ENCODE results near the gene USP47. TPM values are rescaled to one million over a fixed set of nuclear protein-coding genes. Genes with fewer than 3 reads are reported as not detected.

The USP47 gene
- polyA plus RNA-seq, result 10 to 100 TPM; 36.3 to 72.4 (median 43.5) TPM

DNA sequence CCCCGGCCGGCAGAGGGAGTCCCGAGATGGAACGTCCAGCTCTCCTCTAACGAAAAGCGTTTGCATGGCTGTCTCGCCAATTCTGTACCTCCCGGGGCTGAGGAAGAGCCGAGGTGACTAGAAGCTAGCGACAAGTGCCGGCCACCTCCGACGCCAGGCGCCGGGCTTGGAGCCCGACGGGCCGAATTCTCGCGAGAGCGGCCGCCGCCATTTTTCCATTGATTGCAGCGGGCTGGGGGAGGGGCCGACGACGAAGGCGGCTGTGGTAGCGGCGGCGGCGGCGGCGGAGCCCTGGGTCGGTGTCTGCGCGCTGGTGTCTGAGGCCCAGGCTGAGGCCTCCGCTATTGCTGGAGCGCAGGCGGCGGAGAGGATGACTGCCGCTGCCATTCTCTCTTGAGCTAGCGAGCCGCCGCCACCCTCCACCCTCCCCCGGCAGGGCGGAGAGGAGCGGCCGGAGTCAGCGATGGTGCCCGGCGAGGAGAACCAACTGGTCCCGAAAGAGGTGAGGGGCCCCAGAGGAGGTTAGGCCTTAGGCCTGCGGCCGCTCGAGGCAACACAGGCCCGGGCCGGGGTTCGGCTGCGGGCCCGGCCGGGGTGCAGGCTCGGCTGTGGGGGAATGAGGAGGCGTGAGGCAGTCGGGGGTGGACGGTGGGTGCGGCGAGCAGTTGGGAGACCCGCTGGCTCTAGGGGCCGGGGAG, at the start of gene USP47:
Gene USP47, plus strand, starts transcription at position 250 of the 698 bp plus-strand sequence. Its CDS starts 214 bp downstream, at position 464.
- Mint-ChIP-seq H3K9me3 (no peaks in the 10 kb centered on the region), H3K4me1 (peaks cover 6 to 11% of the 10 kb centered on the region in 2 donors), H3K27me3 (ENCODE audit: low read depth in 3 of 3) (peaks cover 7 to 13% (median 11%) of the 10 kb centered on the region in 3 donors), H3K36me3 (no peaks in the 10 kb centered on the region), H3K4me3 (no peak within 1 kb of the TSS), H3K27ac (no peak within 1 kb of the TSS)
- peak; percentile 95 to 96 (median 96) for DNase-seq

GRCh38 chr11:11793073-11793472, 48.7 kb upstream of the USP47 start:
- Mint-ChIP-seq H3K27me3 (ENCODE audit: low read depth in 3 of 3) (peaks cover 3 to 16% (median 3%) of the 10 kb centered on the region in 3 donors), H3K9me3 (no peaks in the 10 kb centered on the region)

GRCh38 chr11:11798586-11799438, 43.0 kb upstream of the USP47 start:
- no peaks in the 10 kb centered on the region for H3K4me1 Mint-ChIP-seq
- peak; percentile 67 to 72 (median 69) for DNase-seq
- H3K27ac Mint-ChIP-seq, result no peak overlapping the region
- no peaks in the 10 kb centered on the region for H3K9me3 Mint-ChIP-seq
- no peaks in the 10 kb centered on the region for H3K36me3 Mint-ChIP-seq
- no peak overlapping the region for H3K4me3 Mint-ChIP-seq
- H3K27me3 Mint-ChIP-seq (ENCODE audit: low read depth in 3 of 3), result peaks cover 1 to 15% (median 5%) of the 10 kb centered on the region in 3 donors

More at GRCh38 chr11:11793073-11793472, 48.7 kb upstream of the USP47 start:
- Mint-ChIP-seq H3K27ac (no peak overlapping the region), H3K36me3 (no peaks in the 10 kb centered on the region), H3K4me1 (no peaks in the 10 kb centered on the region), H3K4me3 (no peak overlapping the region)
- no peak for DNase-seq

DNA sequence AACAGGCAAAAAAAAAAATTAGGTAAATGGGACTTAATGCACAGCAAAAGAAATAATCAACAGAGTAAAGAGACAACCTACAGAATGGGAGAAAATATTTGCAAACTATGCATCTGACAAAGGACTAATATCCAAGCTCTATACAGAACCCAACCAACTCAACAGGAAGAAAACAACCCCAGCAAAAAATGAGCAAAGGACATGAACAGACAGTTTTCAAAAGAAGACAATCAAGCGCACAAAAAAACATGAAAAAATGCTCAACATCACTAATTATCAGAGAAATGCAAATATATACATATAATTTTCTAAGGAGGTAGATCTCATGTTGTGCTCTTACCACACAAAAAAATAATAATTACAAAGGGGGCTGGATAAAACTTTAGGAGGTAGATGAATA, 36.5 kb upstream of the USP47 start:
- peaks cover 0 to 5% (median 5%) of the 10 kb centered on the region in 3 donors for H3K27me3 Mint-ChIP-seq (ENCODE audit: low read depth in 3 of 3)
- DNase-seq, result no peak
- H3K27ac Mint-ChIP-seq, result no peak overlapping the region
- H3K4me1 Mint-ChIP-seq, result peaks cover 26 to 31% of the 10 kb centered on the region in 2 donors
- no peak overlapping the region for H3K4me3 Mint-ChIP-seq
- H3K36me3 Mint-ChIP-seq, result peaks cover 0 to 9% (median 0%) of the 10 kb centered on the region in 3 donors
- H3K9me3 Mint-ChIP-seq, result no peaks in the 10 kb centered on the region

DNA sequence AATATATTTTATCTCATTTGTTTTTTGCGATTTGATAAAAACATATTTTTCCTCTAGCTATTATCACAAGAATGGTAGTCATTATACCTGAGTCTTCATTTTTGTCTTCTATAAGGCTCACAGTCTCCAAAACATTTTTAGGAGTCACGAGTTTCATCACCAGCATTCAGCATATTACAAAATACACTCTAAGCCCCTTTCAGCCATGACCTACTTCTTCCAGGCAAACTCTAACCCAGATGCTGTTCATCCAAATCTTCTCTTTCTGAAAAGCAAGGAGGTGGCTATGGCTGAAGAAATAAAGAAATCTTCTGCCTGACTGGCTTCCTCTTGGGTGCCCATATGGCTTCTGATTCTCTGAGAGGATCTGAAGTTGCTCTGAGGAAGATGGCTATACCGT, 35.7 kb upstream of the USP47 start:
- Mint-ChIP-seq H3K36me3 (peaks cover 0 to 9% (median 0%) of the 10 kb centered on the region in 3 donors), H3K4me3 (no peak overlapping the region), H3K27me3 (ENCODE audit: low read depth in 3 of 3) (peaks cover 0 to 5% (median 5%) of the 10 kb centered on the region in 3 donors), H3K4me1 (peaks cover 32 to 39% of the 10 kb centered on the region in 2 donors), H3K9me3 (no peaks in the 10 kb centered on the region), H3K27ac (no peak overlapping the region)
- no peak for DNase-seq

DNA sequence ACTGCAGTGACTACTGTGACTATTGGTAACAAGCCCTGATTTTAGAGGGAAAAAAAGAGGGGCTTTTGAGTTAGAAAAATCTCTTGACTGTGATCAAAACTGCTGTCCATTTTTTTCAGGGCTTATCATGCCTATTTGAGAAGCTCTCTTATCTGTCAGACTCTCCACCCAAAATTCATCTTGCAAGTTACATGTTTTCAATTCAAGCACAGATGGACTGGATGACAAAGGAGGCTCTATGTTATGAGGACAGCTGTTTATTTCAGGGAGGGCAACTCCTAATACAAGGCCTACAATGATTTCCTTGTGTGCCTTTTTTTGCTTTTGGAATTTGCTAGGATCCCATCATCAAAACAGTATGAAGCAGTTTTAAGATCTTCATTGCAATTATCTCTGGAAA, 35.2 kb upstream of the USP47 start:
- H3K4me3 Mint-ChIP-seq, result no peak overlapping the region
- H3K27me3 Mint-ChIP-seq (ENCODE audit: low read depth in 3 of 3), result peaks cover 0 to 5% (median 5%) of the 10 kb centered on the region in 3 donors
- no peaks in the 10 kb centered on the region for H3K9me3 Mint-ChIP-seq
- H3K36me3 Mint-ChIP-seq, result peaks cover 0 to 9% (median 0%) of the 10 kb centered on the region in 3 donors
- H3K4me1 Mint-ChIP-seq, result peaks cover 32 to 39% of the 10 kb centered on the region in 2 donors
- H3K27ac Mint-ChIP-seq, result no peak overlapping the region
- no peak for DNase-seq

GRCh38 chr11:11807811-11808782, 33.7 kb upstream of the USP47 start:
- Mint-ChIP-seq H3K4me3 (peak overlapping the region; percentile 68 to 80 (median 72)), H3K4me1 (peaks cover 32 to 39% of the 10 kb centered on the region in 2 donors), H3K27me3 (ENCODE audit: low read depth in 3 of 3) (peaks cover 3 to 5% (median 5%) of the 10 kb centered on the region in 3 donors), H3K9me3 (no peaks in the 10 kb centered on the region), H3K27ac (peak overlapping the region in 5 of 6 donors; percentile 37 to 75 (median 74)), H3K36me3 (peaks cover 0 to 14% (median 0%) of the 10 kb centered on the region in 3 donors)
- peak in 1 of 3 donors; percentile 7 for DNase-seq

- Mint-ChIP-seq H3K4me3 (peak overlapping the region; percentile 68 to 80 (median 72)), H3K9me3 (no peaks in the 10 kb centered on the region), H3K27me3 (ENCODE audit: low read depth in 3 of 3) (peaks cover 3 to 5% (median 5%) of the 10 kb centered on the region in 3 donors), H3K36me3 (peaks cover 0 to 14% (median 0%) of the 10 kb centered on the region in 3 donors), H3K27ac (peak overlapping the region; percentile 37 to 81 (median 74)), H3K4me1 (peaks cover 32 to 39% of the 10 kb centered on the region in 2 donors)
- DNase-seq, result peak; percentile 15 to 25 (median 21)
Observed at GRCh38 chr11:11808992-11809615, 32.7 kb upstream of the USP47 start.

DNA sequence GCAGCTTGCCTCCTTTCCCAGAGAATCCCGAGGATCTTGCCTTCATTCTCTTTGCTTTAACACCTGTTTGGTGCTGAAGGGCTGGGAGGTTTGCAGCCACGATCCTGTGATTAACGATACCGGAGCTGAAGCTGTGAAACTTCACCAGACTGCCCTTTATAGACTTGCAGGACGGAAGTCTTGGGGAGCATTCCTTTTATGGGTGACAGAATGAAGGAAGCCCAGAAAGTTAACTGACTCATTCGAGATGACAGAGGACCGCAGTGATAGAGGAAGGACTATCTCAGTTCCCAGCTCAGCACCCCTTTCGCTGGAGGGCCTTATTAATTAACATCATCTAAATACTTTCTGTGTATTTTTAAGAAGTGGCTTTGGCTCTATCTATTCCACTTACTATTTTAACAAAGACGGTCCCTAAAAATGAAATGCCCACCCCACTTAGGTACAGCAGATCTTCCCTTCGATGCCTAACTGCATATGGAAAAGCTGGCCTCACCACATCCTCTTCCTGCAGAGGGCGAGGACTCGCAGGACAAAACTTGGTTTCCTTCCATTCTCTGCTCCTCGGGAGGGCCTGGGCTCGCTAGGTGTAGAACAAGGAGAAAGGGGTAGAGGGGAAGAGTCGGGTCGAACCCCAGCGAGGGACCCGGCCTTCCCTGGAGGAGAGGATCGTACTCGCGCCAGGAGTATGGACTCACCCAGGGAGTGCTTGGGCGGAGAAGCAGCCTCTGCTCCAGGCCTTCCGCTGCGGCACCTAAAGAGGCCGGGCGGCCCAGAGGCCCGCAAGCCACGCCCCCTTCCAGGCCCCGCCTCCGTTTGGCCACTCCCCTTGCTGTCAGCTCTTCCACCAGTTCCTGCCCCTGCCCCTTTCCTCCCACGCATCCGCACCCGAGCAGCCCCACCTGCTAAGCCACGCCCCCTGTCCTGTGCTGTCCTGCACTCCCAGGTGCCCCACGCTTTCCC, 30.7 kb upstream of the USP47 start:
- DNase-seq, result no peak
- Mint-ChIP-seq H3K36me3 (peaks cover 0 to 10% (median 0%) of the 10 kb centered on the region in 3 donors), H3K27ac (no peak overlapping the region), H3K4me1 (peaks cover 32 to 39% of the 10 kb centered on the region in 2 donors), H3K27me3 (ENCODE audit: low read depth in 3 of 3) (peaks cover 3 to 5% (median 3%) of the 10 kb centered on the region in 3 donors), H3K9me3 (no peaks in the 10 kb centered on the region), H3K4me3 (no peak overlapping the region)

- no peak for DNase-seq
- Mint-ChIP-seq H3K27me3 (ENCODE audit: low read depth in 3 of 3) (peaks cover 3 to 4% (median 3%) of the 10 kb centered on the region in 3 donors), H3K27ac (no peak overlapping the region), H3K36me3 (peaks cover 0 to 5% (median 0%) of the 10 kb centered on the region in 3 donors), H3K9me3 (no peaks in the 10 kb centered on the region), H3K4me1 (peaks cover 24 to 26% of the 10 kb centered on the region in 2 donors), H3K4me3 (no peak overlapping the region)
Observed at GRCh38 chr11:11813288-11813962, 28.3 kb upstream of the USP47 start.

DNA sequence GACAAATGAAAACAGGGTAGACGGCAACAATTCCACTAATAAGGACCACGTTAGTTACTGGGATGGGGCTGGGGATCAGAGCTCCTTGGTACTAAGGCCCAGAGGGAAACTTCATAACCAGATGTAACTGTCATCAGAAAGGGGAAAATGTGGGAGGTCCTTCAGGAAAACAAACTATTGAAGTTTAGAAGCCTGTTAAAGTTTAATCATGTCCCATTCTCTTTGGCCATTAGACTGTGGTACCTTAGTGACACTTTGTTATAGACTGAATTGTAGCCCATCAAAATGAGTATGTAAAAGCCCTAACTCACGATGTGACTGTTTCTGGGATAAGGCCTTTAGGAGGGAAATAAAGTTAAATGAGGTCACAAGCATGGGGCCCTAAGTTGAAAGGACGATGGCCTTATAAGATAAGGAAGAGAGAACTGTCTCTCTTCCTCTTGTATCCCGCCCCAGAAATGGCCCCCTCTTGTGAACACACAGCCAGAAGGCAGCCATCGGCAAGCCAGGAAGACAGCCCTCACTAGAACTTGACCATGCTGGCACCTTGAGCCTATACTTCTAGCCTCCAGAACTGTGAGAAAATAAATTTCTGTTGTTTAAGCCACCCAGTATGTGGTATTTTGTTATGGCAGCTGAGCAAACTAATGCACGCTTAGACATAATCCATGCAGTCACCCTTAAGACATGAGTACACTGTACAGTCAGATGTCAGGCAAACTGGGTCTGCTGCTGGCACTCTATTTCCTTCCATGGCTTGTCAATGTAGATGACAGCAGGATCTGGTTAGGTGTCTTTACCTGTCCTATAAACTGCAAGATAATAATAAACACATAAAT, 26.9 kb upstream of the USP47 start:
- Mint-ChIP-seq H3K27ac (no peak overlapping the region), H3K4me3 (no peak overlapping the region), H3K4me1 (peaks cover 10 to 11% of the 10 kb centered on the region in 2 donors), H3K36me3 (peaks cover 0 to 5% (median 0%) of the 10 kb centered on the region in 3 donors), H3K9me3 (no peaks in the 10 kb centered on the region), H3K27me3 (ENCODE audit: low read depth in 3 of 3) (peaks cover 3 to 4% (median 3%) of the 10 kb centered on the region in 3 donors)
- DNase-seq, result no peak

Data from immature natural killer cell (primary cell).